HG02678 (cell line): Measurements from ENCODE around the gene GALNT6.

Source experiments
- ATAC-seq: cut with Tn5 transposase; IDR thresholded peaks from one replicate; pipeline ENCODE4 v1.9.1; 2021; ENCODE audit warnings: mild to moderate bottlenecking, moderate library complexity; ENCODE audit not compliant: unreplicated experiment

GALNT6 gene

GRCh38 chr12:51381226-51382079 is 9.8 kb downstream of the GALNT6 start:
- ATAC-seq: no peak

- ATAC-seq: no peak
Observed at GRCh38 chr12:51379571-51379970, 11.6 kb downstream of the GALNT6 start.

GRCh38 chr12:51378749-51379148 is 12.5 kb downstream of the GALNT6 start:
- no peak for ATAC-seq

- no peak for ATAC-seq
Observed at GRCh38 chr12:51377099-51377984, 13.9 kb downstream of the GALNT6 start.

- no peak for ATAC-seq
Observed at GRCh38 chr12:51374856-51375255, 16.4 kb downstream of the GALNT6 start.

GRCh38 chr12:51374361-51374760 is 16.8 kb downstream of the GALNT6 start:
- ATAC-seq: no peak

- ATAC-seq: no peak
Observed at GRCh38 chr12:51373187-51373586, 18.0 kb downstream of the GALNT6 start.

- ATAC-seq: no peak
Observed at GRCh38 chr12:51372021-51372420, 19.2 kb downstream of the GALNT6 start.

- ATAC-seq: no peak
Observed at GRCh38 chr12:51371295-51371953, 19.8 kb downstream of the GALNT6 start.

GRCh38 chr12:51370667-51371066 is 20.5 kb downstream of the GALNT6 start:
- ATAC-seq: no peak

- no peak for ATAC-seq
Observed at GRCh38 chr12:51369581-51369980, 21.6 kb downstream of the GALNT6 start.

GRCh38 chr12:51368640-51369517 is 22.3 kb downstream of the GALNT6 start:
- peak; percentile 98 for ATAC-seq

- no peak for ATAC-seq
Observed at GRCh38 chr12:51365276-51365675, 25.9 kb downstream of the GALNT6 start.

GRCh38 chr12:51364001-51364400 is 27.2 kb downstream of the GALNT6 start:
- ATAC-seq: no peak

- no peak for ATAC-seq
Observed at GRCh38 chr12:51362747-51363342, 28.4 kb downstream of the GALNT6 start.

- ATAC-seq: no peak
Observed at GRCh38 chr12:51362307-51362706, 28.9 kb downstream of the GALNT6 start.

- ATAC-seq: no peak
Observed at GRCh38 chr12:51361161-51362016, 29.8 kb downstream of the GALNT6 start.

- ATAC-seq: no peak
Observed at GRCh38 chr12:51360315-51360714, 30.9 kb downstream of the GALNT6 start.

- ATAC-seq: no peak
Observed at GRCh38 chr12:51359851-51360250, 31.4 kb downstream of the GALNT6 start.
